ENCODE data around the gene CTSE. TPM values are rescaled to one million over a fixed set of nuclear protein-coding genes. Genes with fewer than 3 reads are reported as not detected.
A peak's percentile ranks its signal among the peaks of the same experiment; 100 is the strongest.

Gene CTSE
- total and polyA plus RNA-seq, 2 experiments from 2014 or later, result 65.9 to 86.0 TPM

GRCh38 chr1:205979301-205979700 lies 44.4 kb downstream of the CTSE start:
- TF ChIP-seq EZH2 (IDR thresholded peaks at IDR 0.05; ENCODE audit: borderline replicate concordance), result no peak
- TF ChIP-seq CTCF (IDR thresholded peaks at IDR 0.05; ENCODE audit: poor library complexity), result no peak
- no peak for TF ChIP-seq EZH2phosphoT487 (IDR thresholded peaks at IDR 0.05; ENCODE audit: low read depth, severe bottlenecking, unreplicated experiment)
- DNase-seq (ENCODE audit: low spot score), result no peak
- H3K9me3 ChIP-seq (ENCODE audit: low read depth), result no peaks in the 10 kb centered on the region
- WGBS (ENCODE audit: low lambda C conversion rate, missing lambda C conversion rate), result 92% methylated on average over 6 of the region's 6 CpGs
- no peaks in the 10 kb centered on the region for H4K20me1 ChIP-seq (ENCODE audit: insufficient read depth, poor library complexity, severe bottlenecking)
- H3K27ac ChIP-seq, result no peak overlapping the region
- no peak overlapping the region for H3K4me3 ChIP-seq
- no peaks in the 10 kb centered on the region for H3K36me3 ChIP-seq (replicated peaks; ENCODE audit: insufficient read depth, low read depth)
- no peaks in the 10 kb centered on the region for H3K79me2 ChIP-seq
- H3K27me3 ChIP-seq, result no peaks in the 10 kb centered on the region
- no peak overlapping the region for H2AFZ ChIP-seq
- no peak overlapping the region for H3K4me2 ChIP-seq
- H3K4me1 ChIP-seq (ENCODE audit: insufficient read depth), result no peaks in the 10 kb centered on the region
- no peaks in the 10 kb centered on the region for H3K9me2 ChIP-seq (replicated peaks; ENCODE audit: insufficient read depth)

GRCh38 chr1:205978676-205979075 lies 45.0 kb downstream of the CTSE start:
- WGBS (ENCODE audit: low lambda C conversion rate, missing lambda C conversion rate), result 94% methylated on average over 7 of the region's 7 CpGs
- Histone ChIP-seq H3K4me2 (no peak overlapping the region), H3K9me3 (ENCODE audit: low read depth) (no peaks in the 10 kb centered on the region), H3K79me2 (no peaks in the 10 kb centered on the region), H3K4me1 (ENCODE audit: insufficient read depth) (no peaks in the 10 kb centered on the region), H4K20me1 (ENCODE audit: insufficient read depth, poor library complexity, severe bottlenecking) (no peaks in the 10 kb centered on the region), H3K4me3 (no peak overlapping the region), H3K27me3 (no peaks in the 10 kb centered on the region), H3K36me3 (replicated peaks; ENCODE audit: insufficient read depth, low read depth) (no peaks in the 10 kb centered on the region), H3K27ac (no peak overlapping the region), H2AFZ (no peak overlapping the region), H3K9me2 (replicated peaks; ENCODE audit: insufficient read depth) (no peaks in the 10 kb centered on the region)
- TF ChIP-seq EZH2phosphoT487 (IDR thresholded peaks at IDR 0.05; ENCODE audit: low read depth, severe bottlenecking, unreplicated experiment) (no peak), CTCF (IDR thresholded peaks at IDR 0.05; ENCODE audit: poor library complexity) (no peak), EZH2 (IDR thresholded peaks at IDR 0.05; ENCODE audit: borderline replicate concordance) (no peak)
- no peak for DNase-seq (ENCODE audit: low spot score)

GRCh38 chr1:205977402-205978014 lies 46.2 kb downstream of the CTSE start:
- Histone ChIP-seq H3K27ac (no peak overlapping the region), H3K79me2 (no peaks in the 10 kb centered on the region), H3K4me1 (ENCODE audit: insufficient read depth) (no peaks in the 10 kb centered on the region), H4K20me1 (ENCODE audit: insufficient read depth, poor library complexity, severe bottlenecking) (no peaks in the 10 kb centered on the region), H3K4me2 (no peak overlapping the region), H3K27me3 (no peaks in the 10 kb centered on the region), H3K4me3 (no peak overlapping the region), H3K9me3 (ENCODE audit: low read depth) (no peaks in the 10 kb centered on the region), H2AFZ (no peak overlapping the region), H3K9me2 (replicated peaks; ENCODE audit: insufficient read depth) (no peaks in the 10 kb centered on the region), H3K36me3 (replicated peaks; ENCODE audit: insufficient read depth, low read depth) (no peaks in the 10 kb centered on the region)
- peak; percentile 88 for DNase-seq (ENCODE audit: low spot score)
- TF ChIP-seq EZH2 (IDR thresholded peaks at IDR 0.05; ENCODE audit: borderline replicate concordance) (no peak), CTCF (IDR thresholded peaks at IDR 0.05; ENCODE audit: poor library complexity) (peak; percentile 96)
- WGBS (ENCODE audit: low lambda C conversion rate, missing lambda C conversion rate), result 90% methylated on average over 2 of the region's 2 CpGs

All from hepatocyte (in vitro differentiated cells).